ENCODE data around the gene CDC7. TPM values are rescaled to one million over a fixed set of nuclear protein-coding genes. Genes with fewer than 3 reads are reported as not detected.

CDC7 gene
- total RNA-seq, 1 donor = 6.5 TPM

GRCh38 chr1:91520942-91521507 is 20.4 kb downstream of the CDC7 start:
- H3K4me3 ChIP-seq (ENCODE audit: low read depth, low read length) = no peak overlapping the region
- DNase-seq (ENCODE audit: low read depth) = no peak
- TF ChIP-seq CTCF (IDR thresholded peaks at IDR 0.05; ENCODE audit: insufficient read depth, low read depth, low read length) = no peak

GRCh38 chr1:91523482-91523881 is 22.8 kb downstream of the CDC7 start:
- no peak overlapping the region for H3K4me3 ChIP-seq (ENCODE audit: low read depth, low read length)
- TF ChIP-seq CTCF (IDR thresholded peaks at IDR 0.05; ENCODE audit: insufficient read depth, low read depth, low read length) = no peak
- DNase-seq (ENCODE audit: low read depth) = no peak

GRCh38 chr1:91526496-91526895 is 25.8 kb downstream of the CDC7 start:
- no peak for TF ChIP-seq CTCF (IDR thresholded peaks at IDR 0.05; ENCODE audit: insufficient read depth, low read depth, low read length)
- no peak overlapping the region for H3K4me3 ChIP-seq (ENCODE audit: low read depth, low read length)
- DNase-seq (ENCODE audit: low read depth) = peak; percentile 95

GRCh38 chr1:91527266-91527765 is 26.7 kb downstream of the CDC7 start:
- TF ChIP-seq CTCF (IDR thresholded peaks at IDR 0.05; ENCODE audit: insufficient read depth, low read depth, low read length) = no peak
- no peak overlapping the region for H3K4me3 ChIP-seq (ENCODE audit: low read depth, low read length)
- no peak for DNase-seq (ENCODE audit: low read depth)

- H3K4me3 ChIP-seq (ENCODE audit: low read depth, low read length) = no peak overlapping the region
- no peak for TF ChIP-seq CTCF (IDR thresholded peaks at IDR 0.05; ENCODE audit: insufficient read depth, low read depth, low read length)
- DNase-seq (ENCODE audit: low read depth) = no peak
These were observed 27.1 kb downstream of the CDC7 start for GRCh38 chr1:91527781-91528180.

GRCh38 chr1:91529856-91530255 is 29.2 kb downstream of the CDC7 start:
- H3K4me3 ChIP-seq (ENCODE audit: low read depth, low read length) = no peak overlapping the region
- peak; percentile 58 for TF ChIP-seq CTCF (IDR thresholded peaks at IDR 0.05; ENCODE audit: insufficient read depth, low read depth, low read length)
- DNase-seq (ENCODE audit: low read depth) = peak; percentile 66

Measured in fibroblast of villous mesenchyme (primary cell).